ENCODE data around the gene CRYGC. TPM values are rescaled to one million over a fixed set of nuclear protein-coding genes. Genes with fewer than 3 reads are reported as not detected.

The CRYGC gene
- total and polyA plus RNA-seq, 2 of the 13 experiments (the other 11 are each of a cell fraction or from before 2014, with no cell fraction given) = 0.20 to 0.27 TPM

- TF ChIP-seq RARA (CRISPR knock-in tag; IDR thresholded peaks at IDR 0.05) = no peak; the same call in 1 of the 2 replicates
- no peak for TF ChIP-seq HMG20B (CRISPR knock-in tag; conservative IDR thresholded peaks at IDR 0.05)
- TF ChIP-seq MTERF4 (CRISPR knock-in tag; IDR thresholded peaks at IDR 0.05) = peak; percentile 46; the same call in 1 of the 2 replicates
- peak; percentile 34 for TF ChIP-seq IKZF5 (CRISPR knock-in tag; IDR thresholded peaks at IDR 0.05)
- no peak for TF ChIP-seq ZNF331 (CRISPR knock-in tag; IDR thresholded peaks at IDR 0.05)
- TF ChIP-seq SIX1 (CRISPR knock-in tag; IDR thresholded peaks at IDR 0.05; ENCODE audit: borderline replicate concordance) = no peak
- TF ChIP-seq SOX13 (IDR thresholded peaks at IDR 0.05) = no peak
- peak in 1 of 2 experiments; percentile 70; a peak in 2 of 4 replicates for TF ChIP-seq SOX13 (CRISPR knock-in tag; conservative IDR thresholded peaks at IDR 0.05 in 1 of 2, IDR thresholded peaks at IDR 0.05 in 1 of 2)
- no peak for TF ChIP-seq FOXA1 (IDR thresholded peaks at IDR 0.05)
- TF ChIP-seq FOXA1 (CRISPR knock-in tag; IDR thresholded peaks at IDR 0.05) = no peak
- peak; percentile 70; the same call in 1 of the 2 replicates for TF ChIP-seq ERF (CRISPR knock-in tag; IDR thresholded peaks at IDR 0.05)
- TF ChIP-seq BCL6 (CRISPR knock-in tag; IDR thresholded peaks at IDR 0.05) = peak; percentile 33; the same call in 1 of the 2 replicates
- no peak for TF ChIP-seq ZNF414 (CRISPR knock-in tag; IDR thresholded peaks at IDR 0.05)
- no peak for TF ChIP-seq NPAS2 (CRISPR knock-in tag; IDR thresholded peaks at IDR 0.05; ENCODE audit: borderline replicate concordance)
- TF ChIP-seq HNF4A (CRISPR knock-in tag; IDR thresholded peaks at IDR 0.05) = peak; percentile 93
- TF ChIP-seq THAP8 (CRISPR knock-in tag; IDR thresholded peaks at IDR 0.05; ENCODE audit: borderline replicate concordance) = no peak
- TF ChIP-seq SKIL (CRISPR knock-in tag; IDR thresholded peaks at IDR 0.05; ENCODE audit: borderline replicate concordance) = no peak
- no peak for TF ChIP-seq MEIS2 (CRISPR knock-in tag; IDR thresholded peaks at IDR 0.05)
- TF ChIP-seq ZNF770 (CRISPR knock-in tag; IDR thresholded peaks at IDR 0.05) = peak; percentile 64
- TF ChIP-seq SALL1 (CRISPR knock-in tag; IDR thresholded peaks at IDR 0.05) = peak; percentile 45
- TF ChIP-seq PHF8 (CRISPR knock-in tag; IDR thresholded peaks at IDR 0.05) = 0 out of 2 replicates have a peak, but pooled peaks have one; percentile 24
- TF ChIP-seq HIVEP1 (CRISPR knock-in tag; IDR thresholded peaks at IDR 0.05) = no peak
These were observed 6.4 kb upstream of the CRYGC start (continued) for GRCh38 chr2:208135794-208136715.

Data from HepG2 (cell line).